ENCODE measurements around the gene ASTN2.

The ASTN2 gene

GRCh38 chr9:117010061-117010460 is 404.8 kb downstream of the ASTN2 start:
- DNase-seq (ENCODE audit: low spot score): no peak

GRCh38 chr9:117008876-117009275 is 406.0 kb downstream of the ASTN2 start:
- DNase-seq (ENCODE audit: low spot score): no peak

- no peak for DNase-seq (ENCODE audit: low spot score)
Observed at GRCh38 chr9:117008461-117008860, 406.4 kb downstream of the ASTN2 start.

- DNase-seq (ENCODE audit: low spot score): peak; percentile 16
Observed at GRCh38 chr9:117002686-117003085, 412.2 kb downstream of the ASTN2 start.

GRCh38 chr9:117000834-117001233 is 414.0 kb downstream of the ASTN2 start:
- no peak for DNase-seq (ENCODE audit: low spot score)

DNA sequence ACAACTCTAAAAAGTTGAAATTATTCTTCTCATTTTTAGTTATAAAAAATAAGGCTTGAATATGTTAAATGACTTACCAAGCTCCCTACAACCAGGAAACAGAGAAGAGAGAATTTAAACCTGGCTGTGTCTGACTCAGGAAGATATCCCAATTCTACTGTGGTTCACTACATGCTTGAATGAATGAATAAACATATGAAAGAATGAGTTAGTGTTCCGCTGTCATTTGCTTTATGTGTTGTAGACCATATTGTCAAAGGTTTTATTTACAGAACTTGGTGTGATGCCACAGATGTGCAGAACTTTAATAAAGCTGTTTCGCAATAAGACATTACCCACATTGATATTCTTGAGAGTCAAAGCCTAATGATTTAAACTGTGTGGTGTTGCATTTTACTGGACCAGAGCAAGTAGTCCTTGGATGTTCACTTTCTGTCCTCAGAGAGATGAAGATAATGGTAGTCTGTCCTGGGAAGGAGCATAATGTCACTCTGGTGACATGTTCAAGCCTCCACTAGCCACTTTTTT is 414.6 kb downstream of the ASTN2 start:
- no peak for DNase-seq (ENCODE audit: low spot score)

- no peak for DNase-seq (ENCODE audit: low spot score)
Observed at GRCh38 chr9:116998305-116998704, 416.6 kb downstream of the ASTN2 start.

DNA sequence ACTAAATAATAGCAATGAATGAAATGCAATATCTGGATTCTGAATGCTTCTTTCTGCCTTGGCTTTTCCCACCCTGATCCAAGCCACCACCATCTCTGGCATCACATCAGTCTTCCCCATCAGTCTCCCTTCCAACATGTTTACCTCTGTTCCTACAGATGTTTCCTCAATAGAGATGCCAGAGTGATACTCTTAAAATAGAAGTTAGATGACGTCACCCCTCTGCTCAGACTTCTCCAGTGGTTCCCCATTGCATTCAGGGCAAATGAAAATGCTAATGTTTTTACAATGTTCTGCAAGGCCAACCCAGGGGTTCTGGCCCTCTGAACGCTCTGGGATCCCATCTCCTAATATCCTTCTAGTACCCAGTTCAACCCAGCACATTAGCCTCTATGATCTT is 422.0 kb downstream of the ASTN2 start:
- no peak for DNase-seq (ENCODE audit: low spot score)

GRCh38 chr9:116991051-116991450 is 423.8 kb downstream of the ASTN2 start:
- DNase-seq (ENCODE audit: low spot score): no peak

DNA sequence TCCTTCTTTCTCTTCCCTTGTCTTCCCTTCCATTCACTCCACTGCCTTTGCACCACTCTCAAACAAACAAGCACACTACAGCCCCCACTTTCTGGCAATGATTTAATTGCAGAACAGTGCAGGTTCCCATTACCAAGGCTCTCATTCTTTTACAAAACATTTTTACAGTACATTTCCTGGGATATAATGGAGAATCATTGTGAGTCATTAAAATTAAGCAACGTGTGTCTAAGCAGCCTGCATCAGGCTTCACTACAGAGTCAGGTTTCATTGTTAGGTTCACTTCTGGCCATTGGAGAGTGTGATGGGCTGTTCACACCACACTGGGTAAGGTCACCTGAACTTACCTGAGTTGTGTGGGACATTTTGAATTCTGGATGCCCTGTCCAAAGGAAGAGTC is 424.3 kb downstream of the ASTN2 start:
- DNase-seq (ENCODE audit: low spot score): no peak

DNA sequence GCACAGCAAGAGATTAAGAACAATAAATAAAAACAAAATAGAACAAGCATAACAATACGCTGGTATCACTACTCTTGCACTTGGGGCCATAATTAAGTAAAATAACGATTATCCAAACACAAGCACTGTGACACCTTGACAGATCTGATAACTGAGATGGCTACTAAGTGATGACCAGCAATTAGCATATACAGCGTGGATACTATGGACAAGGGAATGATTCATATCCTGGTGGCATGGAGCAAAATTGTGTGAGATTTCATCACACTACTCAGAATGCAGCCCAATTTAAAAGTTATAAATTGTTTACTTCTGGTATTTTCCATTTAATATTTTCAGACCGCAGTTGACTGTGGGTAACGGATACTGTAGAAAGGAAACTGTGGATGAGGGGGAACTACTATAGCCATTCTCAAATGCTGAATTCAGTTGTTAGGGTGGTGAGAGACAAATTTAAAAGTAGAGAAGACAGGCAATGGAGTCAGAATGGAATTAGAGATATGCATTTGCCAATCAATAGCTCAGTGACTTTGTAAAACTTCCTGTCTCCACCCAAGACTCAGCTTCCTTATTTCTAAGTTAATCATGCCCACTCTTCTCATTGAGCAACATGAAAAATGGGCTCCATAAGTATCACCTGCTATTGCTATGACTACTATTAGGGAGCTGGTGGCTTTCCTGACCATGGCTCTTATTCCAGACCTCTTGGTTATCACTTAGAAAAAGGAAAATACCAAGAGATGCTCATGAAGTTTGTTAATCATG is 427.0 kb downstream of the ASTN2 start:
- no peak for DNase-seq (ENCODE audit: low spot score)

GRCh38 chr9:116986015-116986414 is 428.8 kb downstream of the ASTN2 start:
- no peak for DNase-seq (ENCODE audit: low spot score)

GRCh38 chr9:116985596-116985995 is 429.3 kb downstream of the ASTN2 start:
- no peak for DNase-seq (ENCODE audit: low spot score)

GRCh38 chr9:116984111-116984510 is 430.7 kb downstream of the ASTN2 start:
- DNase-seq (ENCODE audit: low spot score): no peak

GRCh38 chr9:116980582-116981120 is 434.2 kb downstream of the ASTN2 start:
- no peak for DNase-seq (ENCODE audit: low spot score)

DNA sequence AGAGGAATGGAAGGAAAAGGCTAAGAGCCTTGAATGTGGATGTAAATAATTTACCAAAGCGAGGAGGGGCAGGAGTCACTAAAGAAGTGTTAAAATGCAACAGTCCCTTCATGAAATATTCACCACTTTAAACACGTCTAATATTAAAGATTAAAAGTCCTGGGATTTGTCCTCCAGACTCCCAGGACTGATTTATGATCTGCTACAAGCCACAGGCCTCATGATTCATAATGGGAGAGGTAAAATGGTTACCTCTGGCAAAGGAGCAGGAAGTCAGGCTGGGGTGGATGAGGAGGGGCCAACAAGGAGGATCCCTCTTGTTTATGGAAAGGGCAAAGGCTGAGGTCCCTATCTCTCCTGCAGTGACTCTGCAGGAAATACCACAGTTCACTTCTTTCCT is 435.4 kb downstream of the ASTN2 start:
- DNase-seq (ENCODE audit: low spot score): no peak

GRCh38 chr9:116978155-116978554 is 436.7 kb downstream of the ASTN2 start:
- DNase-seq (ENCODE audit: low spot score): no peak

- no peak for DNase-seq (ENCODE audit: low spot score)
Observed at GRCh38 chr9:116975126-116975525, 439.7 kb downstream of the ASTN2 start.

DNA sequence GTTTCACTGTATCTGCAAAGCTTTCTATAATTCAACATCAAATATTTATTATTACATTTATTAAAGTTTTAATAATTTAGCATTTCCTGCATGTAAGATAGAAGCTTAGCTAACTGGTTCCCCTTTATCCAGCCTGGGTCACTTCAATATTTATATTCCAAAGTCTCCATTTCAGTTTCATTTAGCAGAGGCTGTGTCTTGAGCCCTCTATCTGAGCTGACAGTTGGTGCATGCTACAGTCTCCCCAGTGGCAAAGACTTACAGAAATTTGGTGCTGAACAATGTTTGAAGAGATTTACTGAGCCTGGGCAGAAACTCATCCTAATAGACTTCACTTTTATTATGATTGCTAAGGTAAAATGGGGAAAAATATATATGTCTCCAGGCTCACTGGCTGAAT is 448.7 kb downstream of the ASTN2 start:
- no peak for DNase-seq (ENCODE audit: low spot score)

GRCh38 chr9:116964258-116964657 is 450.6 kb downstream of the ASTN2 start:
- DNase-seq (ENCODE audit: low spot score): no peak

DNA sequence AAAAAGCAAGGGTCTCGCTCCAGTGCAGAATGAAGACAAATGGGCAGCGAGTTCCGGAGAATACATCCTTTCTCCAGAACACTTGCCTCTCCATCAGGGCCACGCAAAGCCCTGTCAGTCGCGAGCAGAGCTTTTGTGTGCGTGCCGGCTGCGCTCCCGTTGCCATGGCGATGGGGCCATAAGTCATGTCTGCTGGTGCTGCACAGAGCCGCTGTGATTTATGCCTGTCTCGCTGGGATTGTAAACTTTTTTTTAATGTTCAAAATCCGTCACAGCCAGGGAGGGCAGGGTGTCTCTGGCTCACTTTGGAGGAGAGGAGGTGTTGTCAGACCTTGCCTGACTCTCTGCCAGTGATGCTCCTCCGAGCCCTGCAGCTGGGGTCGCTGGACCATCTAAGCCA is 455.0 kb downstream of the ASTN2 start:
- peak; percentile 73 for DNase-seq (ENCODE audit: low spot score)

GRCh38 chr9:116958881-116959280 is 456.0 kb downstream of the ASTN2 start:
- DNase-seq (ENCODE audit: low spot score): no peak

GRCh38 chr9:116954731-116955130 is 460.1 kb downstream of the ASTN2 start:
- no peak for DNase-seq (ENCODE audit: low spot score)

GRCh38 chr9:116953271-116953670 is 461.6 kb downstream of the ASTN2 start:
- DNase-seq (ENCODE audit: low spot score): no peak
